Gastroesophageal sphincter (tissue), 3 donors: Measurements from ENCODE around the gene ERCC6L2.

ENCODE experiments used
- CTCF ChIP-seq, 4 experiments: fragments of 200-600 bp in 2 of 4; fragments of 450-650 bp in 2 of 4; sonication (generic) in 1 of 4; IDR thresholded peaks; one replicate each; pipeline ENCODE4 v1.5.1; 2017 to 2019; ENCODE audit warnings: antibody characterized with exemption in 4 of 4, mild to moderate bottlenecking in 2 of 4, moderate library complexity in 2 of 4
- POLR2A ChIP-seq, 2 donors: fragments of 450-650 bp; IDR thresholded peaks; one replicate each; pipeline ENCODE4 v1.6.1; 2017; ENCODE audit warnings: antibody characterized with exemption in 2 of 2, mild to moderate bottlenecking in 2 of 2, moderate library complexity in 1 of 2

- TF ChIP-seq POLR2A (IDR thresholded peaks at IDR 0.05) (no peak), CTCF (IDR thresholded peaks at IDR 0.05) (no peak)
Measured at GRCh38 chr9:95930277-95930676, 54.8 kb downstream of the ERCC6L2 start.
